Body of pancreas (tissue), 4 donors: ENCODE results near the gene CBR3. TPM values are rescaled to one million over a fixed set of nuclear protein-coding genes. Genes with fewer than 3 reads are reported as not detected.

Experiments used
- ATAC-seq: fragments of 150-250 bp; one replicate; pipeline ENCODE4 v1.9.1; 2016
- DNase-seq, 4 donors: peaks; one replicate each; pipeline ENCODE4 v3.0.0-alpha.2; 2019
- H3K27ac ChIP-seq, 4 donors: fragments of 200-600 bp; sonication (generic); 1 replicate in 3 of 4; 2 replicates in 1 of 4; pipeline versions ENCODE4 v1.5.1 to v1.6.1; 2016 to 2019; ENCODE audit warnings: mild to moderate bottlenecking in 1 of 4, mixed read lengths in 1 of 4, moderate library complexity in 1 of 4
- H3K27me3 ChIP-seq, 2 donors: fragments of 200-600 bp; sonication (generic); one replicate each; pipeline ENCODE4 v1.6.0; 2016; ENCODE audit warnings: mild to moderate bottlenecking in 1 of 2
- H3K36me3 ChIP-seq, 2 donors: fragments of 200-600 bp; sonication (generic); replicated peaks in 1 of 2; 2 replicates each; pipeline ENCODE4 v1.5.1; 2016; ENCODE audit warnings: low read depth in 2 of 2; ENCODE audit not compliant: insufficient read depth in 1 of 2
- H3K4me1 ChIP-seq: fragments of 200-600 bp; sonication (generic); one replicate; pipeline ENCODE4 v1.6.0; 2016
- H3K4me3 ChIP-seq, 2 donors: fragments of 200-600 bp; sonication (generic); 1 replicate in 1 of 2; 2 replicates in 1 of 2; pipeline ENCODE4 v1.5.1; 2016 to 2019
- H3K9me3 ChIP-seq, 3 donors: fragments of 200-600 bp; sonication (generic); 1 replicate in 2 of 3; 2 replicates in 1 of 3; pipeline ENCODE4 v1.5.1; 2016
- CTCF ChIP-seq, 7 experiments: fragments of 450-650 bp in 4 of 7; fragments of 200-600 bp in 3 of 7; sonication (generic) in 3 of 7; IDR thresholded peaks; one replicate each; pipeline ENCODE4 v1.5.1; 2016 to 2019; ENCODE audit warnings: antibody characterized with exemption in 7 of 7
- POLR2A ChIP-seq, 3 donors: fragments of 450-650 bp; IDR thresholded peaks; one replicate each; pipeline ENCODE4 v1.6.1; 2016; ENCODE audit warnings: antibody characterized with exemption in 3 of 3, mild to moderate bottlenecking in 2 of 3
- WGBS, 2 donors: methylation state at CpG; one replicate each; pipeline ENCODE4 v1.1.5; 2017; 5-methylcytosine and 5-hydroxymethylcytosine counted together
- intact Hi-C: fragments of 100-400 bp; cut with DNase I; formaldehyde crosslinking; loops from one replicate; pipeline ENCODE4 v1.15.1; 2023
- total RNA-seq, 2 donors: library from RNA; depleted of rRNA; stranded (reverse); fragments of >200 nt; gene quantifications; one replicate each; pipeline ENCODE4 v1.1.0, GENCODE V29; 2016

The CBR3 gene
- total RNA-seq, 2 donors from 2014 or later: 0.52 to 1.3 TPM

- ATAC-seq (no peak), DNase-seq (no peak)
- peaks cover 5% of the 10 kb centered on the region for H3K4me1 ChIP-seq
- intact Hi-C loops: loop anchor here (10.0 kb wide), 1 partner anchor 63 kb away; no protein-coding TSS in a partner anchor
- no peak overlapping the region for H3K4me3 ChIP-seq
- H3K27me3 ChIP-seq: no peaks in the 10 kb centered on the region
- no peaks in the 10 kb centered on the region for H3K36me3 ChIP-seq
- TF ChIP-seq POLR2A (IDR thresholded peaks at IDR 0.05) (no peak), CTCF (IDR thresholded peaks at IDR 0.05) (no peak)
- H3K27ac ChIP-seq: no peak overlapping the region
- 40 to 64% methylated on average over 2 of the region's 2 CpGs for WGBS, 2 donors
- no peaks in the 10 kb centered on the region for H3K9me3 ChIP-seq
Observed at GRCh38 chr21:36117286-36117741, 17.6 kb upstream of the CBR3 start.

GRCh38 chr21:36120304-36120888 lies 14.5 kb upstream of the CBR3 start:
- Histone ChIP-seq H3K36me3 (no peaks in the 10 kb centered on the region), H3K4me1 (no peaks in the 10 kb centered on the region), H3K4me3 (no peak overlapping the region), H3K27me3 (no peaks in the 10 kb centered on the region), H3K27ac (no peak overlapping the region), H3K9me3 (no peaks in the 10 kb centered on the region)
- ATAC-seq: peak; percentile 58
- 77 to 94% methylated on average over 7 of the region's 7 CpGs for WGBS, 2 donors
- TF ChIP-seq POLR2A (IDR thresholded peaks at IDR 0.05) (no peak), CTCF (IDR thresholded peaks at IDR 0.05) (no peak)
- peak in 3 of 4 donors; percentile 26 to 43 (median 28) for DNase-seq
- intact Hi-C loops: no loop called here

GRCh38 chr21:36122977-36123376 lies 11.9 kb upstream of the CBR3 start:
- Histone ChIP-seq H3K4me1 (no peaks in the 10 kb centered on the region), H3K27ac (no peak overlapping the region), H3K4me3 (no peak overlapping the region), H3K36me3 (no peaks in the 10 kb centered on the region), H3K27me3 (no peaks in the 10 kb centered on the region), H3K9me3 (no peaks in the 10 kb centered on the region)
- no peak for ATAC-seq
- DNase-seq: no peak
- intact Hi-C loops: no loop called here
- no peak for TF ChIP-seq POLR2A (IDR thresholded peaks at IDR 0.05)
- TF ChIP-seq CTCF (IDR thresholded peaks at IDR 0.05): peak in 4 of 7 experiments; percentile 19 to 44 (median 28)
- 33 to 39% methylated on average over 4 of the region's 4 CpGs for WGBS, 2 donors

GRCh38 chr21:36124395-36124794 lies 10.5 kb upstream of the CBR3 start:
- ATAC-seq: no peak
- WGBS, 2 donors: 91 to 98% methylated on average over 2 of the region's 2 CpGs
- H3K27ac ChIP-seq: no peak overlapping the region

More at GRCh38 chr21:36124395-36124794, 10.5 kb upstream of the CBR3 start:
- Histone ChIP-seq H3K36me3 (no peaks in the 10 kb centered on the region), H3K4me1 (no peaks in the 10 kb centered on the region), H3K4me3 (no peak overlapping the region), H3K9me3 (no peaks in the 10 kb centered on the region), H3K27me3 (no peaks in the 10 kb centered on the region)
- TF ChIP-seq POLR2A (IDR thresholded peaks at IDR 0.05): no peak
- no peak for TF ChIP-seq CTCF (IDR thresholded peaks at IDR 0.05)
- DNase-seq: no peak
- intact Hi-C loops: no loop called here
